Activated T-cell treated with anti-CD3 and anti-CD28 coated beads for 24 hours (primary cell): Measurements from ENCODE around the gene OLFM2.
"Not testable (repeated sequence)": the region's sequence is repeated elsewhere in the genome, so short reads cannot be mapped to it uniquely, and the experiment has no call there.

Source experiments
- DNase-seq: peaks from one replicate; pipeline ENCODE4 v3.0.0-alpha.2; 2020; ENCODE audit warnings: low read depth

Gene OLFM2

DNA sequence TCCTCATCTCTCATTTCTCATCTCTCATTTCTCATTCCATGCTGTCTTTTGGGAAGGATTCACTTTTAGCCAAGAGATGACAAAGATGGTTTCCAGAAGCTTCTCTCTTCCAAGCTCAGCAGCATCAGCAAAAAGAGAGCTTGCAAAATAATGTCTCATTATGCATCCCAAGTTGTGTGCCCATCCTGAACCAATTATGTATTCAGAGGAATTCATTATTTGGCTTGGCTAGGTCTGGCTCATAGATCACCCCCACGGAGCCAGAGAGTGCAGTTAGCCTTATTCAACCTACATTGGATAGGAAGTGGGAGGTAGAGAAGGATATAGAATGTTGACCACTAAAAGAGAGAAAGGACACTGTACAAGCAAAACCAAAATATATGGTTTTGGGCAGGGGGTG, 5.4 kb upstream of the OLFM2 start:
- no peak for DNase-seq

DNA sequence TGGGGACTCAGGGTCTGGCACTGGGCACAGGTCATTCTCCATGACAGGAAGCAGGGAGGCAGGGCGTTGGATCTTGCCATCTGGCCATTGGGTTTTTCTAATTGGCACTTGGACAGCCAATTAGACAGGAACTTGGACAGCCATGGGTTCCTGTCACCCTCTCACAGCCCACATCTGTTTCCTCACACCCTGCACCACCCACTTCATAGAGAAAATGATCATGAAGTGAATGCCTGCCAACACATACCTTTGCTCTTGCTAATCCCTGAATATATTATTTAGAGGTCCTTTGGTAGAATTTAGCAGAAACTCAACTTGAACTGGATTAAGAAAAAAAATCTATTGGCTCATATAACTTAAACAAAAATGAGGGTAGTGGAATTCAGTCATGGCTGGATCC, 4.9 kb upstream of the OLFM2 start:
- no peak for DNase-seq

DNA sequence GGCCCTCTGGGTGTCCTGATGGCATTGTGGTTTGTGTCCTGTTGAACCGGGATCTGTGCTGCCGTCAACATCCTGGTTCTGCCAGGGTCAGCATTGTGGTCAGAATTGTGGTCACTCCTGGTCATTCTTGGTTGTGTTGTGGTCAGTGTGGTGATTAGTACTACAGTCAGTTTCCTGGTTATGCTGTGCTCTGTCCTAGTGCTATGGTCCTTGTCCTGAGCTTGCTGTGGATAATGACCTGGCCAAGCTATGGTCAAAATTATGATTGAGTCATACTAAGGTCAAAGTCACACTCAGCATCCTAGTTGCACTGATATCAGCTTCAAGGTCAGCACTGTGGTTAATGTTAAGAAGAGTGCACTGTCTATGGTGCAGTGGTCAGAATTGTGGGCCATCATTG, 4.5 kb upstream of the OLFM2 start:
- DNase-seq: no peak

DNA sequence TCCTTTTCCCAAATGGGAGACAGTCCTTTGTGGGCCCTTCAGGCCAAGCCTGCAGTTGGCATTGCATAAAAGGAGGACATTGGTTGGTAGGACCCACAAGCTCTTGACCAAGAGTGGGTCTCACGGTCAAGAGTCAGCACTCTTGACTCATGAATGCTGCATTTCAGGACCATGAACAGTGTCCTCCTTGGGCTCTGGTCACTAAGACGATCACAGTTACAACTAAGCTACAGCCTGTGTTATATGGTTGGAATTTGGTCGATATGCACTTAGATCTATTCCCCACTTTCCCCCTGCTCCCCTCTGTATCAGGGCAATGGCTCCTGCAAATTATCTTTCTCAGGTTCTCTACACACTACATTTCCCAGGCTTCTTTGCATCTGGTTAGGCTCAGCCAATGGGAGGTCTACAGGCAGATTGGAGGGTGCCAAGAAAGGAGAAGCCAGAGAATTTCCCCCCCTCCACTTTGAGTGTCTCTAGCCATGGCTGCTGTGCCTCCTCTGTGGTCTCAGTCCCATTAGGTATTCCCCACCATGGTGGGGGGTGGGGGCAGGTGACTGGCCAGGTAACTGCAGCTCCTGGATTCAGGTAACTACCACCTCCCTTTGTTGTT, 3.1 kb upstream of the OLFM2 start:
- no peak for DNase-seq

GRCh38 chr19:9937001-9937411, 691 bp upstream of the OLFM2 start:
- no peak for DNase-seq

DNA sequence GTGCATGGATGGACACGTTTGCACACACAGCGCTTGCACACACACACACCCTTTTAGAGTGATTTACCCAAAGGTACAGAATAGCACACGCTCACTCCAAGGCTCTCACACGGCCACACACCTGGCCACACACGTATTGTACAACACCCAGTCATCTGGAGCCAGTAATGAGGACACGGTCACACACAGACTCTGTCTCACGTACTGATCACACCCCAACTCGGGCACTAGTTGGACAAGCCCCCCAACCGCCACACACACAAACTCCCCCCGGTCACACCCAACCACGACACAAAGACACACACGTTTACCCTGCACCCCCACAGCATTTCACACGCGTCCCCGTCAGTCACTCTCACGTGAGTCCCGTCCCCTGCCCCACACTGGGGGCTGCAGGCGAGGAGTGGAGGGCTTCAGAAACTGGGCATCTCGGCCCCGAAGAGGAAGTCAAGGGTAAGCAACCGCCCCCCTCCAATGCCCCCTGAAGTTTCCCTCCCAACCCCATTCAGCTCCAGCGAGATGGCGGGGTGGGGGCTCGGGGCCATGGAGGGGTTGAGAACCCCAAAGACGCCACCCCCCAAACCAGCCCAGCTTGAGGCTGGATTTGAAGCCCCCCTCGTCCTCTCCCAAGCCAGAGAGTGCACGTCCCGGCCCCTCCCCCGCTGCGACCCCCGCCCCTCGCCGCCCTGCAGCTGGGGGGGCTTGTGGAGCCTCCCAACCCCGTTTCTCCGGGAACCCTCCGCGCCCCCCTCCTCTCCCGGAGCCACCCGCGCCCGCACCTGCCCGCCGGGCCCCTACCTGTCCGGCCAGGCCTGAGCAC, 599 bp downstream of the OLFM2 start:
- DNase-seq: no peak

GRCh38 chr19:9934132-9934950, 2.0 kb downstream of the OLFM2 start:
- peak; percentile 76 for DNase-seq

GRCh38 chr19:9932835-9933234, 3.5 kb downstream of the OLFM2 start:
- DNase-seq: no peak

DNA sequence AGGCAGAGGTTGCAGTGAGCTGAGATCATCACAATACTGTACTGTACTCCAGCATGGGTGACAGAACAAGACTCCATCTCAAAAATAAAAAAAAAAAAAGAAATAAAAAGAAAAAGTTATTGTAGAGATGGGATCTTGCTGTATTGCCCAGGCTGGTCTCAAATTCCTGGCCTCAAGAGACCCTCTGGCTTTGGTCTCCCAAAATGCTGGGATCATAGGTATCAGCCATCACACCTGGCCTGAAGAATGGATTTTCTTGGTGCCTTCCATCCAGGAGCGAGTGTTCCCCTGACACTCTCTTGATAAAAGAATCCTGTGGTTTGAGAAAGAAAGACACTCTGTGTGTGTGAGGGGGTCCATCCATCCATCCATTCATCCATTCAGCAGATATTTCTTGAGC, 4.7 kb downstream of the OLFM2 start:
- no peak for DNase-seq

- DNase-seq: no peak
Observed at GRCh38 chr19:9923440-9923839, 12.9 kb downstream of the OLFM2 start.

- DNase-seq: not testable (repeated sequence)
Observed at GRCh38 chr19:9922782-9923379, 13.4 kb downstream of the OLFM2 start.

DNA sequence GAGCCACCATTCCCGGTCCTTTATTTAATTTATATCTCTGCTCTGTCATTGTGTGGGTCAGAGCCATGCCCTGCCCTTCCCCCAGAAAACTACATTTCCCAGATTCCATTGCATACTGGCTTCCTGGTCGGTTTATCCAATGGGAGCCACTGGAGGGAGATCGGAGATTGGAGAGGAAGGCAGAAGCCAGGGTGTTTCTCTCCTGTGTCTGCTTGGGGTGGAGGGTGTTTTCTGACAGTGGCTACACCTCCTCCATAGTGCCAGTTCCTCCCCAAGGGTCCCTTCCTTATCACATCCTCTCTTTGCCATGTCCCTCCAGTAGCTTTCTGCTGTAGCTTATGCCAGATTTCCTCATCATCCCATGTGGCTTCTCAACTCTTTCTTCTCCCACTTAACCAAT, 19.0 kb downstream of the OLFM2 start:
- no peak for DNase-seq

DNA sequence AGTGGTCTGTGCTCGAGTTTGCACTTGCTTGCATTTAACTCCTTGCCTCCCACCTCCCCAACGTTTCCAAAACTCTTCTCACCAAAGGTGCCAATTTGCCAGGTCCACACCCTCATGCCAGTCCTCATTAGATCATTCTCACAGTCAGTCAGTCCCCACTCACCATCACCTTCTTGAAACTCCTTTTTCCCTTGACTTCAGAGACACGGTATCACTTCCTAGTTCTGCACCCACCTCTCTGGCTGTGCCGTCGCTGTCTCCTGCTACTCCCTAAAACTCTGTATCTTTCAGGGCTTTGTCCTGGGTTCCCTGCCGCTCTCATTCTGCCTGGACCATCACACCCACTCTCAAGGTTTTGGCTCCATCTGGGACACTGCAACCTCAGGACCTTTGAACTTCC, 19.6 kb downstream of the OLFM2 start:
- DNase-seq: no peak

GRCh38 chr19:9914315-9915207, 21.8 kb downstream of the OLFM2 start:
- DNase-seq: peak; percentile 70

- no peak for DNase-seq
Observed at GRCh38 chr19:9914001-9914314, 22.4 kb downstream of the OLFM2 start.

GRCh38 chr19:9913237-9914000, 22.9 kb downstream of the OLFM2 start:
- no peak for DNase-seq

GRCh38 chr19:9912551-9913236, 23.6 kb downstream of the OLFM2 start:
- DNase-seq: no peak

GRCh38 chr19:9911524-9912185, 24.7 kb downstream of the OLFM2 start:
- DNase-seq: no peak

DNA sequence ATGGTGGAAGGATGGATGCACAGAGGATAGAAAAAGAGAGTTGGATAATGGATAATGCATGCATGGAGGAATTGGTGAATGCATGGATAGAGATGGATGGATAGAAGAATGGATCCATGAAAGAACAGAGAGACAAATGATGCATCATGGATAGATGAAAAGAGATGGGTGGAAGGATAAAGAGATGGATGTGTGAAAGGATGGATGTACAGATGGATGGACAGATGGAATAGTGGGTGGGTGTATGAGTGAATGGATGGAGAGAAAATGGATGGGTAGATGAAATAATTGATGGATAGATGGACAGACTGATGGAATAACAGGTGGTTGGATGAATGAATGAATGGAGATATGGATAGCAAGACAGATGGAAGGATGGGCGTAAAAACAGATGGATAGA, 25.7 kb downstream of the OLFM2 start:
- no peak for DNase-seq

DNA sequence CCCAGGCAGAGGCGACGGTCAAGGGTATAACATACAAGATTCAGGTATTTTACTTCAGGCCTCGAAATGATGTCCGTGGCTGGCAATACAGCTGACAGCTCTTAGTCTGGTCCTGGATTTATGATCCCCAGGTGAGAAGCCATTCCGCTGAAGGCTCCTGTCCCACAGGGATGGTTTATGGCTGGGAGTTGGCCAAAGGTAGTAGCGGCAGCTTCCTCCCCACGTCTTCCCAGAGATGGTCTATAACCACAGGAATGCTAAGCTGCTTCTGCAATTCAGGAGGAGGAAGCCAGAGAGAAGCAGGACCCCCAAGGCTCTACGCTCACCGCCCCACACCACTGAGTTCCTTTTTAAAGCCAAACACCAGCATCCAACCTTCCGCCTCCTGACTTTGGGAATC, 27.1 kb downstream of the OLFM2 start:
- DNase-seq: no peak
